HG03378 (cell line): ENCODE data around the gene RNF217.

Experiments used
- ATAC-seq: cut with Tn5 transposase; IDR thresholded peaks from one replicate; pipeline ENCODE4 v1.9.1; 2021; ENCODE audit warnings: mild to moderate bottlenecking, moderate library complexity; ENCODE audit not compliant: unreplicated experiment

Gene RNF217

DNA sequence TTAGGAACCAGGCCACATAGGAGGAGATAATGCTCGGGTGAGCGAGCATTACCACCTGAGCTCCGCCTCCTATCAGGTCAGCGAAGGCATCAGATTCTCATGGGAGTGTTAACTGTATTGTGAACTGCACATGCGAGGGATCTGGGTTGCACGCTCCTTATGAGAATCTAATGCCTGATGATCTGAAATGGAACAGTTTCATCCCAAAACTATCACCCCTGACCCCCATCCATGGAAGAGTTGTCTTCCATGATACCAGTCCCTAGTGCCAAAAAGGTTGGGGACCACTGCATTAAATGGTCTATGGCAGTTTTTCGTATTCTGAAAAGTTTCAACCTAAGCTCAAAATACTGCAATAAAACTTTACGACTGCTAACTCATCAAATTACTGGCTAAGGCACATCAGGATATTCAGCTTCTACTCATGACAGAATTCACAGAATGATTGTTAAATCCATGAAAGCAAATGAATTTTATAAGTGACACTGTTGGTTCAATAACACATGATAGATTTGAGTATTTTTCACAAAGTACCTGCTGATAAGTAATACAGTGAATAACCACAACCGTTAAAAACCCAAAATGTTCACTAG, 25.9 kb downstream of the RNF217 start:
- no peak for ATAC-seq

DNA sequence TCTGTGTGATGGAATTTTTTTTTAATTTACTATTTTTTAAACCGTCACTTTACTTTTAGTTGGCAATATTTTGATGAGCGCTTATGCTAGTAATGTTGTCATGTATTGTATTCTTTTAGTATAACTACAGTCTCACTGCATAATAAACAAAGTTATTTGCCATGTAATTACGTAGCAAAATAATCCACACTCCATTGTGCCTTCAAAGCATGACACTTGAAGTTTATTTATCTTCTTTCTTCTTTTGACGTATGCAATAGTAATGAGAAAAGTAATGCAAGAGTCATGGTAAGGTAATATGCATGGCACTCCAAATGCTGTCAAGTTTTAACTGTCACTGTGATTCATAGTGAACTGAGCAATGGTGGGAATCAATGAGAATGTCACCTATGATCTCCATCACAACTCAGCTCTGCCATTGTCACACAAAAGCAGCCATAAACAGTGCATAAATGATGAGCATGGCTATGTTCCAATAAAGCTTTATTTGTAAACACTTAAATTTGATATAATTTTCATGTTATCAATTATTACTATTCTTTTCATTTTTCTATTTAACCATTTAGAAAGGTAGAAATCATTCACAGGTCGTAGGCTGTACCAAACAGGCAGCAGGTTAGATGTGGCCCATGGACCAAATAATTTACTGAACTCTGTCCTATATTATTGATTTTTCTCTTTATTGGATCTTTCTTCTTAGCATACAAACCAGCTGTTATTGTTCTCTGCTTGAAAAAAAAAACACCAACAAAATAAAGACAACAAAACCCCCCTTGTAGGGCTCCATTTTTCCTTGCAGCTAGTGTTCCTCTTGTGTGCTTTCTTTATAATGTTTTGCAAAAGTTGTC, 27.1 kb downstream of the RNF217 start:
- no peak for ATAC-seq

DNA sequence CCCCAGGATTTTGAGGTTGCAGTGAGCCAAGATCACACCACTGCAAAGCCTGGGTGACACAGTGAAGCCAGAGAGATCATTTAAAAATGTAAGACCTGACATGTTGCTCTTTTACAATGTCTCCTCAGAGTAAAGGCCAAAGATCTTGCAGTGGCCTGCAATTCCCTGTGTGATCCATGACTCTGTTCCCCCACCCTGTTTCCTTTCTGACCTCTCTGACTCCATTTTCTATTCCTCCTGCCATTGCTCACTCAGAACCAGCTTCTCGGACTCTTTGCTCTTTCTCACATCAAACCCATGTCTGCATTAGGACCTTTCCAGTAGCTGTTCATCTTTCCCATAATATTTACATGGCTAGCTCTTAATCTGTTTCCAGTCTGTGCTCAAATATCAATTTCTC, 28.8 kb downstream of the RNF217 start:
- no peak for ATAC-seq

DNA sequence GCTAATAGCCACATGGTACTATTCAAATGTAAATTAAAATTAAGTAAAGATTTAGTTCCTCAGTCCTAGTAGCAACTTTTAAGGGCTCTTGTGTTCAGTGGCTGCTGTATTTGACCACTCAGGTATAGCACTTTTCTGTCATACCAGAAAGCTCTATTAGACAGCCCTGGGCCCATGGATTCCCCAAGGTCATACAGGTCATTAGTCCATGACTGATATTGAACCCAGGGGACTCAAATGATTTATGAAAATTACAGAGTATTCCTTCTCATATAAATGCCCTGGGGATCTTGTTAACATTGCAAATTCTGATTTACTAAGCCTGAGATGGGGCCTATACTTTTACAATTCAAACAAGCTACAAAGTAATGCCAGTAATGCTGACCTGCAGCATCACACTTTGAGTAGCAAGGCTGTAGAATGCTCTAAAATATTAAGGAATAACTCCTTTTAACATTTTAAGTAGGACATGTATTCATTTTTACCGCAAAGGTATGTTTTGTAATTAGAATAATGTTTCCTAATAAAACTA, 29.6 kb downstream of the RNF217 start:
- no peak for ATAC-seq

DNA sequence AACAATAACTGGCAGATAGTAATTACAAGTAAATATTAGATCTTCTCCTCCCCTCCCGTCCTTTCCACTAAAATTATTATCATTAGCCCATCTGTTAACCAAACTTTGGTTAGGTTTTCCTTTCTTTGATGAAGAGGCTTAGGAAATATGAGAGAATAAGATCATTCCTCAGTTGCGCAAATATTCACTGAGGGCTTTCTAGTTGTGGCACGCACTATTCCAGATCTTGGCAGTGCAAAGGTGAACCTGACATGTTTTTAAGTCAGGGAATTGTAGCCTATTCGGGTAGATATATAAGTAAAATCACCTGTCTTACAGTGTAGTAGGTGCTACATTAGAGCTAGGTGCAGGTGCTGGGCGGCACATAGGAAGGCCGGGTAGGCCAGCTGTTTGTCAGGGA, 31.1 kb downstream of the RNF217 start:
- no peak for ATAC-seq

DNA sequence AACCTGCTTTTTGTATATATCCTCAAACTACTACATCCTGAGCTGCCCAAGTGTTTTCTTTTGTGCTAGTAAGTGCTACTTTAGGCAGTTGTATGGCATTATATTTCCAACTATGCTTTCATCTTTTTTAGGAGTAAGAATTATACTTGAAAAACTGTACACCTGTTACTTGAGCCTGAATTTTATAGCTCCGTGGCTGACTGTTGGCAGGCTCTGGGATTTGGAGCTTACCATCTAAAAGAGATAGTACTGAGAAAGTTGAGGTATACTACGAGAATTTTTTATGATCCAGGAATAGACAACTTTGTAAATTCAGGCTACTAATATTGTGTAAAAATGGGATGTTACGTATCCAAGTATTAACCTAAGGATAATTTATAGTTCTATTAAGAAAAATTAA, 32.4 kb downstream of the RNF217 start:
- no peak for ATAC-seq

DNA sequence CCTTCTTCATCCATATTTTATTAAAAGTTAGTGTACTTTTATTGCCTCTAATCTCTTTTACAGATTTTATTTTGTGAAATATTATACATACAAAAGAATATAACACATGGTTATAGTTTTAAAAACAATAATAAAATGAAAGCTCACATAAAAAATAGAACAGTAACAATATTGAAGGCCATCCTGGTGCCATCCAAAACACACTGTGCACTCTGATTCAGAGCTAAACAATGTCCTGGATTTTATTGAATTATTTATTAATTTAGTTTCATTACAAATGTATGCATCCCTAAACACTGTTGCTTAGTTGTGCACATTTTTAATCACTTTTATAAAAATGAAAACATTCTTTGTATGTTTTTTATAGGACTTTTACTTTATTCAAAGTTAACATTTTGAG, 32.9 kb downstream of the RNF217 start:
- ATAC-seq: no peak

DNA sequence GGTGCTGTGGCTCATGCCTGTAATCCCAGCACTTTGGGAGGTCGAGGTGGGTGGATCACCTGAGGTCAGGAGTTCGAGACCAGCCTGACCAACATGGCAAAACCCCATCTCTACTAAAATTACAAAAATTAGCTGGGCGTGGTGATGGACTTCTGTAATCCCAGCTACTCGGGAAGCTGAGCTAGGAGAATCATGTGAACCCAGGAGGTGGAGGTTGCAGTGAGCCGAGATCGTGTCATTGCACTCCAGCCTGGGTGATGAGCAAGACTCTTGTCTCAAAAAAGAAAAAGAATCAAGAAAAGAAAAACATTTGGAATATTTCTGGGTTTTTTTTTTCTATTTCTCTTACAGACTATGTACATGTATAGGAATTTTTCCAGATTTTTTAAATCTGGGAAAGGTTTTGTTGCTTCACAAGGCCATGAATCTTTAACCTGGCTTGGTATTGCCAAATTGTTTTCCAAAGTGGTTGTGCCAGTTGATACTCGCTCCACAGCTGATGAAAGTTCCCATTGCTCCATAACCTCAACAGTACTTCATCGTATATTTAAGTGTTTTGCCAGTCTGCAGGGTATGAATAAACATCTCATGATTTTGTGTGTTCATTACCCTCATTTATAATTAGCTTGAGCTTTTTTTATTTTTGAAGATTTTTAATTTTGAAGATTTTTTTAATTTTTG, 33.5 kb downstream of the RNF217 start:
- no peak for ATAC-seq

DNA sequence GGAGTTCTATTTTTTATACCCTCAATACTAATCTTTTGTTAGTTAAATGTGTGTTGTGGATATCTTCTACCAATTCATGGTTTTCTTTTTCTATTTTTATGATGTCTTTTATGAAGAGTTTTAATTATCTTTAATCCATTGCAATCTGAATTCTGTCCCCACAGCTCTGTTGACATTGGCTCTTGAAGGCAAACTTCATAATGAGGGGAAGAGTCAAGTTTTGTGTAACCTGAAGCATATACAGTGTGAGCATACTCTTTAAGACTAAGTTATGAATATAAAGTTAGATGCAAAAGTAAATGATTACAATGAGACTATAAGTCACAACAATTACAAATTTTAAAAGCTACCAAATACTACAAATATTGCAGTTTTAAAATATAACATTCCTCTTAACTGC, 34.2 kb downstream of the RNF217 start:
- no peak for ATAC-seq

DNA sequence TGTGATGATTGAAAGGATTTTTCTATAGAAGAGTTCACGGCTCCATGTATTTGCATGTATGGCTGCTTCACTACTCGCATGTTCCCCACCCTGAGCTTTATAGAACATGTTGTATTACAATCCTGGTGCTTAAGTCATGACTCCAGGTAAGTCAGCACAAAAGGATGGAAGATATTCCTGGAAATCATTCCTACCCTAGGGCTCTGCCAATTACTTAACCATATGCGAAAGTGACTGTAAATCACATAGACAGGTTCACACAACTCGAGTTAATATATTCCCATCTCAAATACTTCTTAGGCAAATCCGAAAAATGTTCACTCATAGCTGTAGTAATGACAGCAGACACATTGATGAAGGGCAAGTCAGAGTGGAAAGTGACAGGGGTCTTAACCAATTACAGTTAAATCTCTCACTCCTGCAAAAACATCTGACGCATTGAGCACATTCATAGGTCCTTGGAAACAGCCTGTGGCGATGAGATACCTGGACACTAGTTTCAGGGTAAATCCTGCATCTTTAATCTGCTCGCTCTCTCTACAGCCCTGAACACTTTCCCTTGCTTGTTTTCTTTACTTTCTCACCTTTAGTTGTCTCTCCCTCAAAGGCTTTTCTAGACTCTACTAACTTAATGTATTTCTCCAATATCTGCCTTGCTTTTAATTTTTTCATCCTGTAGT, 35.1 kb downstream of the RNF217 start:
- ATAC-seq: no peak

DNA sequence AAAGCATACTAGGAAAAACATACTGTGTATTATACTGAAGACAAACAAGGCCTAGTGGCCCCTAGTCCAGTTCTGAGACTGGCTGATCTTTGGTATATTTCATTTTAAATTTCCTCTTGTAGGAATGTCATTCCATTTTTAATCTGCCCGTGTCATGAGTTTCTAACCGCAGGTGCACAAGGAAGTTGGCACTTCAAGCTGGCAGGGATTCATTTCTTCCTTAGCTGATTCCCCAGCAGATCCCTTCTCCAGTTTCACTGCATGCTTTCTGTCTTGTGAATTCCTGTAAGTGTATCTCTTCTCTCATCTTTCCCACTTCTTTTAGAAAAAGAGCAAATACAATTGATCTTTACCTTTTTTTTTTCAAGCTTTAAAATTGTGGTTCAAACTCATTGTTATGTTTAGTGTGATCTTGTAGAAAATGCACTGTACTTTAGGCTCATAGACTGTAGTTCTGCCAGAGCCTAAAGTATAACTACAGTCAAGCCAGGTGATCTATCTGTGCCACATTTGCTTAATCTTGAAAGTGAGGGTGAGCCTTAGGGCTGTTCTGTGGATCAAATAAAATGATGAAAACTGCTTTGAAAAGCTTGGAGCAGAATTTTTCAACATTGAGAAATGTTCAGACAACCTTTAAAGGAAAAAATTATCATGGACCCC, 37.0 kb downstream of the RNF217 start:
- no peak for ATAC-seq

DNA sequence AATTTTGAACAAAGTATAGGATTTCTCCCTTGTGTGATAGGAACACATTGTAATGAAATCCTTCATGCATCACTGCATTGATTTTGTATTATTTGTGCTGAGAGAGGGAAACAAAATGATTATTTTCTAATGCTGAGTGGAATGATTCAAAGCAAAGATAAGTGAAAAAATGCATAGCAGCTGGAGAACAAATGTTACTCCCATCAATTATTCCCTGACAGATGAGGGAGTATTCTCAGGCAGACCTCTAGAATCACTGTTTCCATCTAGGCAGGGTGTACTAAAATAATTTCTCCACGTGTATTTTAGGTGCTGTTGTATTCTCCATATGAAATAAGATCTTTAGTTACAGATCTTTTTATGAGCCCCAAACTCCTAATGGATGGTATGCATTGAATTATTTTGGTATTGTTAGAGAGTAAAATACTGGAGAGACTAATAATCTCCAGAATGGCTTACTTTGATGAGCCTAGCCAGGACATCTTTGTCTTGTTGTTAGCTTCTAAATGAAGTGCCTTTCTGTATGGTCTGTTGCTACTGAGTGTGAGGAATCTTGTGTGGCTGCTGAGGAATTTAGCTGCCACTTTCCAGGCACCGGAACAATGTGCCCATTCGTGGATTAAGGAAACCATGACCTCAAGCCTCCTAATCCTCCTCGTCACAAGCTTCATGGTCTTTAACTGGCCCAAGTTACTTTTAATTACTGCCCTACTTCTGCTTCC, 39.6 kb downstream of the RNF217 start:
- ATAC-seq: no peak

DNA sequence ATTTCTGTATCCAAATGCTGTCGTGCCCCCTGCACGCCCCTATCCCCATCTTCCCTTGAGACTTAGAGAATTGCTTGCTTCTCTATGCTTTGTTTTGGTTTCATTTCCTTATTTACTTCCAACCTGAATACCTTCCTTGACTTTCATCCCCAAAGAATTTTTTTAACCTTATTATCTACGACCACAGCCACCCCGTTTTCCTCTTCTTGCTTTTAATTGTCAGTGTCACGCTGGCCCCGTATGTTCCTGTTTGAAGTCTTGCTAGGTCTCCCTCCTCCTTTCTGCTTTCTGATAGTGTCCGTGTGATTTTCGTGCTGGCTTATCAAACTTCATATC, 40.1 kb downstream of the RNF217 start:
- no peak for ATAC-seq

DNA sequence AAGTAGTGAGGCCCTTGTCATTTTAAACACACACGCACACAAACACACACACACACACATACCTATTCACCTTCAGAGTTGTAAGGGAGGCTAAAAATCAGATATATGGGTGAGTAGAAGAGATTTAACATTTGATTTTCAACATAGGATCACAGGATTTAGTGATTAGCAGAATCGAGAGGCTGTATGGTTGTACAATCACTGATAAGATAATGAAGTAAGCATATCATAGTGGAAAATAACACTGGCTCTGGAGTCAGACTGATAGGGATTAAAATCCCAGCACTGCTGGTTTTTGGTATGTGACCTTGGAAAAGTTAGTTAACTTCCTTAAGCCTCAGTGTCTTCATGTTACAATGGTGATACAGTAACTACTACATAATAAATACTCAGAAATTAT, 40.8 kb downstream of the RNF217 start:
- no peak for ATAC-seq

DNA sequence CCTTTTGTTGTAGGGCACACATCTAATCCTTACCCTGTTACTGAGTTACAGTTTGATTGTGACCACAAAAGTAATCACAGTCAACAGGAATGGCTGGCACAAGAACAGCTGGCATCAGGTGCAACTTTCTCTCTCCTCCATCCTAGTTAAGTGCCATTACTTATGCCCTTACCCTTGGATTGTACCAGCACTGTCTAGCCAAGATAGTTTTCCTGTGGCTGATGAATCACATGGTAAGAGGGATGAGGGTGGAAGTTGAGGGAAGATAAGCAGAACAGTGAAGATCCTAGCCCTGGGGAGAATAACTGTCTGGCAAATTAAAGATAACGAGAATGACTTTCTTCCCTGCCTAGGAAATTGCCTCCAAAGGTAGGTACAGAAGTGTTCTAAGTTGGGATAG, 42.0 kb downstream of the RNF217 start:
- no peak for ATAC-seq

DNA sequence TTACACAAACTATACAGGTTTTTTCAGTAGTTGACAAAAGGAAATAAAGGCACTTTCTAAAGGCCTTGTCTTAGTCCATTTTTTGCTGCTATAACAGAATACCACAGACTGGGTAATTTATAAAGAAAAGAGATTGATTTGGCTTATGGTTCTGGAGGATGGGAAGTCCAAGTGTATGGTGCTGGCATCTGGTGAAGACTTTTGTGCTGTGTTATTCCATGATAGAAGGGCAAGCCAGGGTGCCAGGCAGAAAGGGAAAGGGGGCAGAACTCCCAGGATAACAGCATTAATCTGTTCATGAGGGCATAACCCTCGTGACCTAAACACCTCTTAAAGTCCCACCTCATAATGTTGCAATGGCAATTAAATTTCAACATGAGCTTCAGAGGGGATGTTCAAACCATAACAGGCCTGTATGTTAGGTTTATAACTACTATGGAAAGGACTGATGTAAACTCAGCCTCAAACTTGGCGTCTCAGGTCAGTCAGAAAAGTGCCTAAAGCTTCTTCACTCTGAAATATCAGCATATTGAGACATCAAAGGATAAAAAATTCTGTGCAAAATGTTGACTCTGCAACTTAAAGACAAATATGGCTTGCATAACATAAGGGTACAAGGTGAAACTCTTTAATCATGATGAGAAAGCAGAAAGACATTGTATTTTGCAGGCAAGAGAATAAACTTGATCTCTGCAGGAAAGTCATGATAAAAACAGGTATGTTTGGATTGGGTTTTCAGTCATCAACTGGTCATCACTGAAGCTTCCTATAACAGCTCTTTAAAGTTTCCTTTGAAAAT, 42.8 kb downstream of the RNF217 start:
- ATAC-seq: no peak

DNA sequence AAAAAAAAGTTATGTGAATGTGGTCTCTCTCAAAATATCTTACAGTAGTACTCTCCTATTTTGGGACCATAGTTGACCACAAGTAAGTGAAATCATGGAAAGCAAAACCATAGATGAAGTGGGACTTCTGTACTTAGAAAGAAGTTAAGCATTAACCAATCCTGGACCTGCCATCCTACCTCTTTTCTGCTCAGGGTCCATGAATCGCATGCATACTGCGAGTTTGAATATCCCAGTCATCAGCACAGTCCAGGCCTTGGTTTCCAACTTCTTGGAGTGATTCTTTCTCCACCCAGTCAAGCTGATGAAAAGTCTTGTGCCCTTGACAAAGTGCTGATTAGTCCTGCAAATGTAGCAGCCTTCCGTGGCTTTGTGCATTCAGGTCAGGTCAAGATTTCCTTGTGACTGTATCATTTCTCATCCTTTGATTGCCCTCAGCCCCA, 46.0 kb downstream of the RNF217 start:
- ATAC-seq: no peak

DNA sequence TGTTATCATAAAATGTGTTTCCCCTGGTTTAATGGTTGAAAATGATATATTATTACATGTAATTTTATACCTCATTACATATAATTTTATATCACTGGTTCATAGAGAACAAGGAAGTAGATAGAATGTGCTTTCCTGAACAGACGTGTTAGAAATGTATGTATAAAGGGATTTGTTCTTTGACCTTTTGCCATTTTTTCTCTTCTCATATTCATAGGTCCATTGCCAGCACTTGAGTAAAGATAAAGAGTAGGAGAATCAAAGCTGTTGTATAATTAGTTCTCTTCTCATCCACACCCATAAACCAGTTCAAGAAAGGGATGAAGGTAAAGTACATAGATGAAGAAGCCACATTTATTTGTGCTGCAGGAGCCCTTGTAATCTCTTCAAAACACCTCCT, 46.7 kb downstream of the RNF217 start:
- no peak for ATAC-seq

DNA sequence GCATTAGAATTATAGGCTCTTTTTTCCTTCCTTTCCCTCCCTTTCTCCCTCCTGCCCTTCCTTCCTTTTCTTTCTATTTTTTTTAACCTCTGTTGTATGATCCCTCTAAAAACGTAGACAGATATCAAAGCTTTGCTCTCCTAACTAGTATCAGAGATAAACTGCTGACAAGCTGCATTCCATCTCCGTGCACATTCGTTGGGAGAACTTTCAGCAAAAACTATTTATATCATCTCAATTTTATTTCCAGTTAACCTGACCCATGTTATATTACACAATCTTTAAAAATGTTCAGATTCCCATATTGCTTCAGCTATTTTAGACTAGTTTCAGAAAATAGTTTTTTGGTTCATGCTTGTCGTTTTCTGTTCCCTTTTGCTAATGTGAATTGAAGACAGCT, 47.3 kb downstream of the RNF217 start:
- no peak for ATAC-seq
